A549 (cell line): Measurements from ENCODE around the gene WDR72. TPM values are rescaled to one million over a fixed set of nuclear protein-coding genes. Genes with fewer than 3 reads are reported as not detected.
A peak's percentile ranks its signal among the peaks of the same experiment; 100 is the strongest.

Experiments
- ATAC-seq, 2 experiments: fragments of 200-7000 bp in 1 of 2; fragments of >200 bp in 1 of 2; cut with Nextera tagmentation in 1 of 2; cut with Tn5 transposase in 1 of 2; 3 replicates each; pipeline versions ENCODE4 v1.8.0 to v1.9.1; 2018 to 2020; ENCODE audit warnings: mild to moderate bottlenecking in 1 of 2, moderate library complexity in 1 of 2
- CTCF ChIA-PET: fragments of 300-600 bp; sonication (Branson Sonifier 250); formaldehyde crosslinking; extraction: SDS; loops from one replicate; lab custom pipeline; 2021; ENCODE audit warnings: antibody characterized with exemption, inconsistent platforms; lab: Yijun Ruan, JAX
- POLR2A ChIA-PET: fragments of 350-600 bp; formaldehyde crosslinking; extraction: SDS; loops from one replicate; lab custom pipeline; 2021; ENCODE audit warnings: antibody characterized with exemption, inconsistent platforms; lab: Yijun Ruan, JAX
- DNase-seq, 2 experiments: peaks; one replicate each; pipeline versions ENCODE4 v3.0.0 to v3.0.0-alpha.2; 2011 to 2016; ENCODE audit warnings: low read depth in 1 of 2, low spot score in 1 of 2
- FAIRE-seq: peaks from 2 replicates; lab custom pipeline; 2011; peaks lifted over from hg19 to GRCh38; lab: Jason Lieb, UNC
- H3K27ac ChIP-seq, 2 experiments: fragments of >200 bp; sonication (Bioruptor Twin); formaldehyde crosslinking; 3 replicates each; pipeline ENCODE4 v1.5.1; 2016 to 2017
- H3K4me1 ChIP-seq: fragments of >200 bp; sonication (Bioruptor Twin); formaldehyde crosslinking; 3 replicates; pipeline ENCODE4 v1.6.1; 2016
- H3K4me2 ChIP-seq: fragments of >200 bp; sonication (Bioruptor Twin); formaldehyde crosslinking; 3 replicates; pipeline ENCODE4 v1.6.1; 2016
- H3K4me3 ChIP-seq: fragments of >200 bp; sonication (Bioruptor Twin); formaldehyde crosslinking; 3 replicates; pipeline ENCODE4 v1.5.1; 2016
- H3K9me3 ChIP-seq: fragments of >200 bp; sonication (Bioruptor Twin); formaldehyde crosslinking; 3 replicates; pipeline ENCODE4 v1.6.1; 2016
- ATOH8 ChIP-seq: fragments of 250-450 bp; sonication (Bioruptor Pico); IDR thresholded peaks from 2 replicates; pipeline ENCODE4 v1.5.0; 2020; ENCODE audit warnings: low read depth, mild to moderate bottlenecking, moderate library complexity
- BCL3 ChIP-seq: fragments of >200 bp; sonication (Bioruptor Twin); formaldehyde crosslinking; IDR thresholded peaks from 3 replicates; pipeline ENCODE4 v1.6.1; 2016
- CEBPB ChIP-seq, 2 experiments: fragments of >200 bp in 1 of 2; sonication (Bioruptor Twin) in 1 of 2; formaldehyde crosslinking in 1 of 2; IDR thresholded peaks; 2 replicates each; pipeline ENCODE4 v1.6.1; 2012 to 2016
- CHD4 ChIP-seq: fragments of 200-600 bp; sonication (generic); IDR thresholded peaks from 2 replicates; pipeline ENCODE4 v1.6.1; 2016; ENCODE audit warnings: antibody characterized with exemption, mild to moderate bottlenecking, borderline replicate concordance
- E2F6 ChIP-seq: IDR thresholded peaks from 2 replicates; pipeline ENCODE4 v1.6.1; 2012; ENCODE audit warnings: low read depth, borderline replicate concordance
- EHMT2 ChIP-seq: fragments of 200-600 bp; sonication (generic); IDR thresholded peaks from 2 replicates; pipeline ENCODE4 v1.6.1; 2016; ENCODE audit warnings: antibody characterized with exemption, low read depth, mild to moderate bottlenecking, moderate library complexity
- ELK1 ChIP-seq: fragments of 150-350 bp; IDR thresholded peaks from 2 replicates; pipeline ENCODE4 v1.6.1; 2014; ENCODE audit warnings: low read depth, mild to moderate bottlenecking, low read length
- EP300 ChIP-seq, 2 experiments: fragments of >200 bp; sonication (Bioruptor Twin); formaldehyde crosslinking; IDR thresholded peaks; 2 replicates in 1 of 2; 3 replicates in 1 of 2; pipeline ENCODE4 v1.6.1; 2016 to 2017
- FOSB ChIP-seq: fragments of 250-450 bp; sonication (Bioruptor Pico); IDR thresholded peaks from 2 replicates; pipeline ENCODE4 v1.5.0; 2020; ENCODE audit warnings: mild to moderate bottlenecking, moderate library complexity
- FOSL2 ChIP-seq, 2 experiments: fragments of 450-650 bp in 1 of 2; fragments of >200 bp in 1 of 2; sonication (Bioruptor Twin) in 1 of 2; formaldehyde crosslinking; IDR thresholded peaks; 2 replicates each; pipeline versions ENCODE4 v1.5.0 to v1.6.1; 2016 to 2020; ENCODE audit warnings: mild to moderate bottlenecking in 1 of 2, moderate library complexity in 1 of 2
- FOXS1 ChIP-seq: fragments of 250-450 bp; sonication (Bioruptor Pico); IDR thresholded peaks from 2 replicates; pipeline ENCODE4 v1.5.0; 2020; ENCODE audit warnings: mild to moderate bottlenecking, moderate library complexity
- GATA3 ChIP-seq: IDR thresholded peaks from 2 replicates; pipeline ENCODE4 v1.6.1; 2012; ENCODE audit warnings: borderline replicate concordance
- HDAC2 ChIP-seq: fragments of 200-600 bp; sonication (generic); IDR thresholded peaks from 2 replicates; pipeline ENCODE4 v1.6.1; 2016
- HEYL ChIP-seq: fragments of 250-450 bp; sonication (Bioruptor Pico); IDR thresholded peaks from 2 replicates; pipeline ENCODE4 v1.8.0; 2021; ENCODE audit warnings: mild to moderate bottlenecking, moderate library complexity
- HOXA7 ChIP-seq: fragments of 250-450 bp; sonication (Bioruptor Pico); IDR thresholded peaks from 2 replicates; pipeline ENCODE4 v1.5.0; 2020; ENCODE audit warnings: mild to moderate bottlenecking, moderate library complexity
- HOXB5 ChIP-seq: fragments of 250-450 bp; sonication (Bioruptor Pico); IDR thresholded peaks from 2 replicates; pipeline ENCODE4 v1.5.0; 2020; ENCODE audit warnings: mild to moderate bottlenecking, moderate library complexity
- JUN ChIP-seq, 2 experiments: fragments of >200 bp; sonication (Bioruptor Twin); formaldehyde crosslinking; IDR thresholded peaks; 2 replicates in 1 of 2; 3 replicates in 1 of 2; pipeline ENCODE4 v1.6.1; 2016 to 2017
- JUNB ChIP-seq: fragments of >200 bp; sonication (Bioruptor Twin); formaldehyde crosslinking; IDR thresholded peaks from 2 replicates; pipeline ENCODE4 v1.6.1; 2016
- KDM1A ChIP-seq: fragments of 200-600 bp; sonication (generic); IDR thresholded peaks from 2 replicates; pipeline ENCODE4 v1.6.1; 2016; ENCODE audit warnings: low read depth, mild to moderate bottlenecking
- MAFK ChIP-seq: fragments of 450-650 bp; IDR thresholded peaks from 2 replicates; pipeline ENCODE4 v1.6.1; 2014; ENCODE audit not compliant: partially characterized antibody
- MAX ChIP-seq: IDR thresholded peaks from 2 replicates; pipeline ENCODE4 v1.6.1; 2012
- MAZ ChIP-seq: fragments of 150-350 bp; IDR thresholded peaks from 2 replicates; pipeline ENCODE4 v1.6.1; 2014; ENCODE audit warnings: antibody characterized with exemption, low read depth, low read length, borderline replicate concordance
- NPAS2 ChIP-seq: fragments of 250-450 bp; sonication (Bioruptor Pico); IDR thresholded peaks from 2 replicates; pipeline ENCODE4 v1.8.0; 2022; ENCODE audit warnings: mild to moderate bottlenecking, moderate library complexity, borderline replicate concordance
- NR3C1 ChIP-seq: fragments of >200 bp; sonication (Bioruptor Twin); formaldehyde crosslinking; IDR thresholded peaks from 3 replicates; pipeline ENCODE4 v1.6.1; 2017
- POLR2A ChIP-seq: IDR thresholded peaks from 2 replicates; pipeline ENCODE4 v1.6.1; 2012; ENCODE audit warnings: mild to moderate bottlenecking, low read length
- POLR2AphosphoS2 ChIP-seq: conservative IDR thresholded peaks from 2 replicates; pipeline ENCODE4 v1.6.1; 2012; ENCODE audit warnings: low read length, improper control_type of control experiment, inconsistent platforms
- RAD21 ChIP-seq, 2 experiments: fragments of >200 bp in 1 of 2; sonication (Bioruptor Twin) in 1 of 2; formaldehyde crosslinking in 1 of 2; IDR thresholded peaks in 1 of 2; conservative IDR thresholded peaks in 1 of 2; 2 replicates in 1 of 2; 3 replicates in 1 of 2; pipeline ENCODE4 v1.6.1; 2012 to 2018; ENCODE audit warnings: inconsistent platforms in 1 of 2
- RCOR1 ChIP-seq: fragments of 150-350 bp; IDR thresholded peaks from 2 replicates; pipeline ENCODE4 v1.6.1; 2014; ENCODE audit warnings: antibody characterized with exemption, low read length, low read depth
- RNF2 ChIP-seq: fragments of 200-600 bp; sonication (generic); IDR thresholded peaks from 2 replicates; pipeline ENCODE4 v1.6.1; 2016; ENCODE audit warnings: low read depth, mild to moderate bottlenecking, antibody characterized with exemption, moderate library complexity, borderline replicate concordance
- SMC3 ChIP-seq: fragments of >200 bp; sonication (Bioruptor Twin); formaldehyde crosslinking; IDR thresholded peaks from 3 replicates; pipeline ENCODE4 v1.6.1; 2018; ENCODE audit warnings: inconsistent platforms
- ZC3H11A ChIP-seq: fragments of 450-650 bp; IDR thresholded peaks from 2 replicates; pipeline ENCODE4 v1.6.1; 2014; ENCODE audit warnings: antibody characterized with exemption, mild to moderate bottlenecking
- WGBS: methylation state at CpG from one replicate; pipeline ENCODE4 v1.1.6; 2017; ENCODE audit errors: missing lambda C conversion rate; 5-methylcytosine and 5-hydroxymethylcytosine counted together
- polyA plus RNA-seq, 4 experiments: library from polyadenylated mRNA; depleted of rRNA in 3 of 4; stranded (reverse); fragments of >200 nt; fragmentation: RNase III in 1 of 4; extraction: RNeasy Plus Mini Kit Qiagen cat#74134 plus additional on column Dnase treatment in 1 of 4; gene quantifications; 2 replicates in 3 of 4; 3 replicates in 1 of 4; pipeline ENCODE4 v1.2.3, GENCODE V29; 2011 to 2017

The WDR72 gene
- polyA plus RNA-seq, 2 of the 4 experiments (the other 2 are of a cell fraction) = 12.0 to 28.5 TPM

DNA sequence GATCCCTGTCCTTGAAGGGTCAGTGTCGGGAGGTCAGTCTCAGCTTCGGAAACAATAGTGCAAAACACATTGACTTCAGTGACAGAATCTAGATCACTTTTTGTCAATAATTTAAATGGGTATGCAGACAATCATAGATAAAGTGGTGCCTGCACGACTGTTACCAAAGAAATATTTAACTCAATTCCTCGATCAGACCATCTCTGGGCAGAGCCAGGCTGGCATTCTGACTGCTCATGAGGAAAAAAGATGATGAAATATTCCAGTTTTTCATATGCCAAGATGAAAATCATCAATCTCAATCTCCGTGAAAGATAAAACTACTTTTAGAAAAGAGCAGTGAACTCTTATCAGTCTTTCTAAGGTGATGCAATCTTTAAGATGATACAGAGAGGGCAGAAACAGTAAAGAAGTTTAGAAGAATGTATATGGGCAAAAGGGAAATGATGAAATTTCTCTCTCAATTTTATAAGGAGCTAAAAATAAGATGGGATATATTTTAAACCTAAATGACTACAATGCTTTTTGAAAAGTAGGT is 169.9 kb downstream of the WDR72 start:
- Histone ChIP-seq H3K4me1 (peaks cover 51% of the 10 kb centered on the region), H3K4me2 (peak overlapping the region; percentile 81), H3K4me3 (peak overlapping the region; percentile 22; the same call in 2 of the 3 replicates), H3K9me3 (0 out of 3 replicates have a peak, but pooled peaks cover 6% of the 10 kb centered on the region), H3K27ac (peak overlapping the region; percentile 85 to 87)
- 16% methylated on average over 5 of the region's 5 CpGs for WGBS
- FAIRE-seq = peak; percentile 96
- POLR2A ChIA-PET = no interaction called here
- peak; percentile 52 to 54; a peak in 5 of 6 replicates for ATAC-seq
- CTCF ChIA-PET = interaction anchor here (1.0 kb wide), 1 partner anchor 14 kb away, joined by 3 read pairs; no protein-coding TSS in a partner anchor
- peak in 1 of 2 experiments; percentile 26 for DNase-seq
- TF ChIP-seq JUN (IDR thresholded peaks at IDR 0.05) = peak in 1 of 2 experiments; percentile 19; a peak in 1 of 5 replicates
- no peak for TF ChIP-seq FOSB (CRISPR knock-in tag)
- no peak for TF ChIP-seq MAZ
- TF ChIP-seq EHMT2 = no peak
- TF ChIP-seq POLR2A = no peak
- TF ChIP-seq NR3C1 = no peak
- TF ChIP-seq FOXS1 (CRISPR knock-in tag) = no peak
- peak; percentile 35; the same call in 1 of the 3 replicates for TF ChIP-seq BCL3
- TF ChIP-seq SMC3 = 0 out of 3 replicates have a peak, but pooled peaks have one; percentile 16
- TF ChIP-seq FOSL2 (IDR thresholded peaks at IDR 0.05) = no peak
- 0 out of 2 replicates have a peak, but pooled peaks have one; percentile 4 for TF ChIP-seq FOSL2 (CRISPR knock-in tag; IDR thresholded peaks at IDR 0.05)
- no peak for TF ChIP-seq HEYL
- no peak for TF ChIP-seq HOXA7 (CRISPR knock-in tag)
- no peak for TF ChIP-seq RCOR1
- no peak for TF ChIP-seq ELK1
- no peak for TF ChIP-seq HOXB5 (CRISPR knock-in tag)
- peak; percentile 81 to 91 for TF ChIP-seq CEBPB (IDR thresholded peaks at IDR 0.05)
- 0 out of 5 replicates have a peak, but pooled peaks of 1 of the 2 experiments have one; percentile 14 for TF ChIP-seq RAD21 (conservative IDR thresholded peaks at IDR 0.05 in 1 of 2, IDR thresholded peaks at IDR 0.05 in 1 of 2)
- TF ChIP-seq ZC3H11A = no peak
- TF ChIP-seq HDAC2 = no peak
- TF ChIP-seq E2F6 = no peak
- TF ChIP-seq EP300 (IDR thresholded peaks at IDR 0.05) = peak in 1 of 2 experiments; percentile 54; a peak in 2 of 5 replicates
- peak; percentile 63; the same call in 1 of the 2 replicates for TF ChIP-seq JUNB

- Histone ChIP-seq H3K9me3 (0 out of 3 replicates have a peak, but pooled peaks cover 6% of the 10 kb centered on the region), H3K4me2 (peak overlapping the region; percentile 81), H3K4me3 (peak overlapping the region; percentile 22; the same call in 2 of the 3 replicates), H3K4me1 (peaks cover 51% of the 10 kb centered on the region), H3K27ac (peak overlapping the region; percentile 85 to 87)
- ChIA-PET CTCF (no interaction called here), POLR2A (no interaction called here)
- 19% methylated on average over 1 of the region's 1 CpG for WGBS
- DNase-seq (peak; percentile 25 to 82), ATAC-seq (peak; percentile 95), FAIRE-seq (peak; percentile 7)
- TF ChIP-seq RCOR1 (no peak), BCL3 (peak; percentile 47; the same call in 1 of the 3 replicates), HDAC2 (no peak), CEBPB (IDR thresholded peaks at IDR 0.05) (peak; percentile 34 to 63; a peak in 2 of 4 replicates), ATOH8 (CRISPR knock-in tag) (no peak), NR3C1 (no peak), RAD21 (conservative IDR thresholded peaks at IDR 0.05 in 1 of 2, IDR thresholded peaks at IDR 0.05 in 1 of 2) (peak in 1 of 2 experiments; percentile 44; a peak in 2 of 5 replicates), EP300 (IDR thresholded peaks at IDR 0.05) (peak; percentile 83; a peak in 3 of 5 replicates), MAX (0 out of 2 replicates have a peak, but pooled peaks have one; percentile 14), RNF2 (no peak), KDM1A (no peak), NPAS2 (CRISPR knock-in tag) (no peak), CHD4 (no peak), GATA3 (peak; percentile 63; the same call in 1 of the 2 replicates), POLR2AphosphoS2 (no peak), SMC3 (peak; percentile 35; the same call in 1 of the 3 replicates), JUN (IDR thresholded peaks at IDR 0.05) (peak; percentile 67 to 81; a peak in 4 of 5 replicates), FOSL2 (IDR thresholded peaks at IDR 0.05) (peak; percentile 95), FOSL2 (CRISPR knock-in tag; IDR thresholded peaks at IDR 0.05) (peak; percentile 92), MAFK (peak; percentile 26)
Measured at GRCh38 chr15:53588773-53589172, 170.7 kb downstream of the WDR72 start.
